ENCODE results near the gene MGAT5. TPM values are rescaled to one million over a fixed set of nuclear protein-coding genes. Genes with fewer than 3 reads are reported as not detected.

MGAT5 gene
- total RNA-seq, 1 donor from 2014 or later = 98.7 TPM

DNA sequence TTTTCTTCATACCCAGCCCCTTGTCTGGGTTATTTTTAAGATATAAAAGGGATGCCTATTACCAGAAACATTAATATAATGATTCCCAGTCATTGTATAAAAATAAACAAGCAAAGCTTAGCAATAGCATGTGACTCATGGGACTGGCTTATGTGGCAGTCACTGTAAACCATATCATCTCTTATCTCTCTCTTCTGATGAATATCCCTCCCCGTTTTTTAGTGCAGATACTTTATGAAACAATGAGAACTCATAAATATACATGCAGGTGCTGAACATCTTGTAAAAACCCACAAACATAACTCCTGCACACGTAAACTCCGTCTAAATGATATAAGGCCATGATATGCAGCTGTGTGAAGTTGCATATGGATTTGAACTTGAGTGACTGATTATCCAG lies 154.9 kb downstream of the MGAT5 start:
- no peak for TF ChIP-seq CTCF (IDR thresholded peaks at IDR 0.05; ENCODE audit: borderline replicate concordance)
- no peak overlapping the region for H3K4me3 ChIP-seq
- H3K36me3 ChIP-seq = peaks cover 11% of the 10 kb centered on the region
- intact Hi-C loops (cut with micrococcal nuclease) = loop anchor here (5.0 kb wide), 1 partner anchor 521 kb away; no protein-coding TSS in a partner anchor
- no peaks in the 10 kb centered on the region for H3K9me3 ChIP-seq (replicated peaks)
- peaks cover 72% of the 10 kb centered on the region for H3K4me1 ChIP-seq
- no peak for DNase-seq
- H3K27ac ChIP-seq (replicated peaks) = peak overlapping the region; percentile 14
- H3K27me3 ChIP-seq (ENCODE audit: low read depth) = no peaks in the 10 kb centered on the region

DNA sequence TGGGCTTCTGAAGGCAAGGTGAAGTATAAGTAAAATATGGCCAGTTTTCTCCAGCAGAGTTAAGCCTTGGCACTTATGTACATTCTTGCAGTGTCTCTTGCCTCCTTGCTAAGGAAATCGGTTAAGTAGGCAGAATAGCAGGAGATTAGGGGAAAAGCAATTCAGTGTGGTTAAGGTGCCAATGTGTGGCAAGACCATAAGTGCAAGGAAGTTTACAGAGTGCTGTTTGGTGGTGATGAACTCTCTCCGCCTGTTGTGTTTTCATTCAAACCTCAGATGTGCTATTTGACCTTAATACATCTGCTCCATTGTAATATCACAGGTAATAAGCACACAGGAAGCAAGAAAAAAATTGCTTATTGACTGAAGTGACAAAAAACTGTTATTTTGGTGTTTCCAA lies 156.1 kb downstream of the MGAT5 start:
- TF ChIP-seq CTCF (IDR thresholded peaks at IDR 0.05; ENCODE audit: borderline replicate concordance) = no peak
- H3K27ac ChIP-seq (replicated peaks) = peak overlapping the region; percentile 5
- no peaks in the 10 kb centered on the region for H3K27me3 ChIP-seq (ENCODE audit: low read depth)
- H3K4me3 ChIP-seq = no peak overlapping the region
- intact Hi-C loops (cut with micrococcal nuclease) = loop anchor here (2.0 to 10.0 kb wide), 2 partner anchors 165 to 291 kb away; no protein-coding TSS in a partner anchor
- H3K36me3 ChIP-seq = peaks cover 3% of the 10 kb centered on the region
- no peak for DNase-seq
- no peaks in the 10 kb centered on the region for H3K9me3 ChIP-seq (replicated peaks)
- peaks cover 61% of the 10 kb centered on the region for H3K4me1 ChIP-seq

DNA sequence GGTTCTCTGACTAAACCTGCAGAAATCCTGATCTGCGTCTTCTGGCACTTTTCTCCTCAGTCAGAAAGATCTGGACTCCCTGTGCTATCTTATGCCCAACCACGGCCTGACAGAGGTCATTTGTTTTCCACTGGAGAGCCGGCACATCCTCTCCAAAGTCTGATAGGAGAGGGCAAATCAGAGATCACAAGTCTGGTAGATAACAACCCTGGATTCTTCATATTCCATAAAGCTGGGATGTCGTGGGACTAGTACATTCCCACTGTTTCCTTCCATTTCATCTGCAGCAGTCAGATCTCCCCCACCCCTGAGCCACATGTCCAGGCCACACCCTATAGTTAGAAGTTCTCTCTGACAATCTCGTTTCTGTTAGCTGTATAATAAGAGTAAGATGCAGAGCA lies 157.0 kb downstream of the MGAT5 start:
- Histone ChIP-seq H3K36me3 (peaks cover 3% of the 10 kb centered on the region), H3K4me1 (peaks cover 56% of the 10 kb centered on the region), H3K9me3 (replicated peaks) (no peaks in the 10 kb centered on the region), H3K27ac (replicated peaks) (peak overlapping the region; percentile 67), H3K4me3 (no peak overlapping the region), H3K27me3 (ENCODE audit: low read depth) (no peaks in the 10 kb centered on the region)
- intact Hi-C loops (cut with micrococcal nuclease) = loop anchor here (2.0 to 10.0 kb wide), 2 partner anchors 166 to 292 kb away; no protein-coding TSS in a partner anchor
- TF ChIP-seq CTCF (IDR thresholded peaks at IDR 0.05; ENCODE audit: borderline replicate concordance) = no peak
- no peak for DNase-seq

GRCh38 chr2:134411279-134411827 lies 157.5 kb downstream of the MGAT5 start:
- Histone ChIP-seq H3K4me1 (peaks cover 55% of the 10 kb centered on the region), H3K27ac (replicated peaks) (peak overlapping the region; percentile 67)
- no peak for TF ChIP-seq CTCF (IDR thresholded peaks at IDR 0.05; ENCODE audit: borderline replicate concordance)

DNA sequence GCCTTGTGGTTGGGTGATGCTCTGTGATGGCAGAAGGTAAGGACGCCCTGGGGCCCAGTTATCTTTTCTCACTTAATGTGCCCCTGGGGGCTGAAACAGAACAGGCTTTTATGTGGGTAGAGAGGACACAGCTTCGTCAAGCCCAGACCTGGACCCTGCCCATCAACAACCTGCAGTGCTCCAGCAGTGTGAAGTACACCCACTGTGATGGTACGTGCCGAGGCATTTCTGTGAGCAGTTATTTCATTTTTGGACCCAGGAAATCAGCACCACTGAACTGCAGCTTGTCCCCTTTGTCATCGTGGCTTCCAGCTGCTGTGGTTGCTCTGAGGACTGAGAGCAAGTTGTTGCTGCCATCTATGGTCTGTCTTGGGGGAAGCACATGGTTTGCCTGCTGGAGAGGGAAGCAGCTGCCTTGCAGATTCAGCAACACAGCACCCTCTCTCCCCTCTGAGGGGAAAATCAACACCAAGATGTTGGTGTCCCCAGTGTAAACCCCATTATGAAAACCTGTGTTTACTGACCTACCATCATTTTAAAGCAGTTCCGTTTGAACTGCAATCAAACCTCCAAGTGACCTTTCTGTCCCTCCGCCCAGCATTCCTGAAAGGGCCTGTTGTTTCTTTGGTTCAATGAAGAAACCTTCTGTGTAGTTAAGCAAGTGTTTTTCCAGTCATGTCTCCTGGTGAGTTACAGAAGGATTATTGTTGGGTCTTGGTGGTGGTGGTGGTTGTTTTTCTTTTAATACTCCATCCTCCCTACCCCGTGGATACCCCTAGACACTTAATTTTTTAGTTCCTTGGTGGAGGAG lies 158.2 kb downstream of the MGAT5 start:
- intact Hi-C loops (cut with micrococcal nuclease) = loop anchor here (2.0 to 10.0 kb wide), 2 partner anchors 167 to 293 kb away; no protein-coding TSS in a partner anchor
- Histone ChIP-seq H3K27ac (replicated peaks) (peak overlapping the region; percentile 67), H3K4me3 (no peak overlapping the region), H3K27me3 (ENCODE audit: low read depth) (no peaks in the 10 kb centered on the region), H3K4me1 (peaks cover 53% of the 10 kb centered on the region), H3K36me3 (peaks cover 3% of the 10 kb centered on the region), H3K9me3 (replicated peaks) (no peaks in the 10 kb centered on the region)
- DNase-seq = peak; percentile 47
- peak; percentile 81 for TF ChIP-seq CTCF (IDR thresholded peaks at IDR 0.05; ENCODE audit: borderline replicate concordance)

More at GRCh38 chr2:134411279-134411827, 157.5 kb downstream of the MGAT5 start:
- intact Hi-C loops (cut with micrococcal nuclease) = loop anchor here (2.0 to 10.0 kb wide), 2 partner anchors 167 to 293 kb away; no protein-coding TSS in a partner anchor
- Histone ChIP-seq H3K9me3 (replicated peaks) (no peaks in the 10 kb centered on the region), H3K4me3 (no peak overlapping the region), H3K36me3 (peaks cover 3% of the 10 kb centered on the region), H3K27me3 (ENCODE audit: low read depth) (no peaks in the 10 kb centered on the region)
- no peak for DNase-seq

Measured in left ventricle myocardium inferior (tissue), 1 donor.